ENCODE measurements around the gene PDE11A. TPM values are rescaled to one million over a fixed set of nuclear protein-coding genes. Genes with fewer than 3 reads are reported as not detected.
A peak's percentile ranks its signal among the peaks of the same experiment; 100 is the strongest.

PDE11A gene
- total and polyA plus RNA-seq, 2 of the 13 experiments (the other 11 are each of a cell fraction or from before 2014, with no cell fraction given): 1.2 to 1.7 TPM

DNA sequence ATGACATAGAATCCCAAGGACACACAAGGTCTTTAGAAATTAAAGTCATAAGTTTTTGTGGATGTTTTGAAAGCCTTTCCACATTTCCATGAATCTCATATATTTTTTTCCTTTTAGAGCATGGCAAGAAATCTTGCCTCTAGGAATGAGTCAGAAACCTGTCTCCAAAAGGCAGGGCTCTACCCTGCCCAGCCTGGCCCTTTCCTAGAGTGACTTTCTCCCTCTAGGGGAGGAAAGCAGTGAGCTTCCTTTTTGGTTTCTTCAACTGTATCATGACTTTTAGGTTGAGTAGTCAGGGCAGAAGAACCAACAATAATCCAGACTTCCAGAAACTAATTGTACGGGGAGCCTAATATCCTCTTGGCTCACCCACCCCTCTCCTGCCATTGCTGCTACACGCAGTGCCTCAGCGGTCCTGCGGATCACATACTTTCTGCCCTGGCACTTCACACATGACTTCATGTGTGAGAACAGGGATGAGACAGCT lies 379.8 kb downstream of the PDE11A start (continued):
- TF ChIP-seq ARHGAP35 (CRISPR knock-in tag; IDR thresholded peaks at IDR 0.05; ENCODE audit: borderline replicate concordance): 0 out of 2 replicates have a peak, but pooled peaks have one; percentile 32
- TF ChIP-seq TARDBP (CRISPR knock-in tag; IDR thresholded peaks at IDR 0.05): no peak
- 0 out of 2 replicates have a peak, but pooled peaks have one; percentile 35 for TF ChIP-seq BCL6 (CRISPR knock-in tag; IDR thresholded peaks at IDR 0.05)
- TF ChIP-seq, protein P1, sequence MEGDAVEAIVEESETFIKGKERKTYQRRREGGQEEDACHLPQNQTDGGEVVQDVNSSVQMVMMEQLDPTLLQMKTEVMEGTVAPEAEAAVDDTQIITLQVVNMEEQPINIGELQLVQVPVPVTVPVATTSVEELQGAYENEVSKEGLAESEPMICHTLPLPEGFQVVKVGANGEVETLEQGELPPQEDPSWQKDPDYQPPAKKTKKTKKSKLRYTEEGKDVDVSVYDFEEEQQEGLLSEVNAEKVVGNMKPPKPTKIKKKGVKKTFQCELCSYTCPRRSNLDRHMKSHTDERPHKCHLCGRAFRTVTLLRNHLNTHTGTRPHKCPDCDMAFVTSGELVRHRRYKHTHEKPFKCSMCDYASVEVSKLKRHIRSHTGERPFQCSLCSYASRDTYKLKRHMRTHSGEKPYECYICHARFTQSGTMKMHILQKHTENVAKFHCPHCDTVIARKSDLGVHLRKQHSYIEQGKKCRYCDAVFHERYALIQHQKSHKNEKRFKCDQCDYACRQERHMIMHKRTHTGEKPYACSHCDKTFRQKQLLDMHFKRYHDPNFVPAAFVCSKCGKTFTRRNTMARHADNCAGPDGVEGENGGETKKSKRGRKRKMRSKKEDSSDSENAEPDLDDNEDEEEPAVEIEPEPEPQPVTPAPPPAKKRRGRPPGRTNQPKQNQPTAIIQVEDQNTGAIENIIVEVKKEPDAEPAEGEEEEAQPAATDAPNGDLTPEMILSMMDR (CRISPR knock-in tag; IDR thresholded peaks at IDR 0.05): peak; percentile 16; the same call in 1 of the 2 replicates
- TF ChIP-seq, protein P2, sequence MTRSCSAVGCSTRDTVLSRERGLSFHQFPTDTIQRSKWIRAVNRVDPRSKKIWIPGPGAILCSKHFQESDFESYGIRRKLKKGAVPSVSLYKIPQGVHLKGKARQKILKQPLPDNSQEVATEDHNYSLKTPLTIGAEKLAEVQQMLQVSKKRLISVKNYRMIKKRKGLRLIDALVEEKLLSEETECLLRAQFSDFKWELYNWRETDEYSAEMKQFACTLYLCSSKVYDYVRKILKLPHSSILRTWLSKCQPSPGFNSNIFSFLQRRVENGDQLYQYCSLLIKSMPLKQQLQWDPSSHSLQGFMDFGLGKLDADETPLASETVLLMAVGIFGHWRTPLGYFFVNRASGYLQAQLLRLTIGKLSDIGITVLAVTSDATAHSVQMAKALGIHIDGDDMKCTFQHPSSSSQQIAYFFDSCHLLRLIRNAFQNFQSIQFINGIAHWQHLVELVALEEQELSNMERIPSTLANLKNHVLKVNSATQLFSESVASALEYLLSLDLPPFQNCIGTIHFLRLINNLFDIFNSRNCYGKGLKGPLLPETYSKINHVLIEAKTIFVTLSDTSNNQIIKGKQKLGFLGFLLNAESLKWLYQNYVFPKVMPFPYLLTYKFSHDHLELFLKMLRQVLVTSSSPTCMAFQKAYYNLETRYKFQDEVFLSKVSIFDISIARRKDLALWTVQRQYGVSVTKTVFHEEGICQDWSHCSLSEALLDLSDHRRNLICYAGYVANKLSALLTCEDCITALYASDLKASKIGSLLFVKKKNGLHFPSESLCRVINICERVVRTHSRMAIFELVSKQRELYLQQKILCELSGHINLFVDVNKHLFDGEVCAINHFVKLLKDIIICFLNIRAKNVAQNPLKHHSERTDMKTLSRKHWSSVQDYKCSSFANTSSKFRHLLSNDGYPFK (CRISPR knock-in tag; IDR thresholded peaks at IDR 0.05; ENCODE audit: borderline replicate concordance): no peak
- no peak for TF ChIP-seq ZNF878 (CRISPR knock-in tag; IDR thresholded peaks at IDR 0.05)
- 0 out of 2 replicates have a peak, but pooled peaks have one; percentile 8 for TF ChIP-seq NCOR1 (IDR thresholded peaks at IDR 0.05; ENCODE audit: borderline replicate concordance, low read length)
- peak; percentile 71; the same call in 1 of the 2 replicates for TF ChIP-seq SMARCC2 (IDR thresholded peaks at IDR 0.05)
